ENCODE measurements around the gene TTYH3. TPM values are rescaled to one million over a fixed set of nuclear protein-coding genes. Genes with fewer than 3 reads are reported as not detected.

Gene TTYH3
- total and polyA plus RNA-seq, 2 of the 13 experiments (the other 11 are each of a cell fraction or from before 2014, with no cell fraction given), result 26.3 to 50.0 TPM

GRCh38 chr7:2621948-2622640, 9.7 kb upstream of the TTYH3 start (continued):
- TF ChIP-seq ZBTB7B (CRISPR knock-in tag; IDR thresholded peaks at IDR 0.05) (peak; percentile 93), JUND (CRISPR knock-in tag; IDR thresholded peaks at IDR 0.05) (no peak; the same call in 1 of the 2 replicates), ZNF20 (CRISPR knock-in tag; IDR thresholded peaks at IDR 0.05) (no peak), BCLAF1 (IDR thresholded peaks at IDR 0.05) (no peak), MEF2D (CRISPR knock-in tag; IDR thresholded peaks at IDR 0.05) (peak; percentile 82), ZNF770 (CRISPR knock-in tag; IDR thresholded peaks at IDR 0.05) (peak; percentile 62), E2F1 (CRISPR knock-in tag; IDR thresholded peaks at IDR 0.05) (no peak), ZNF703 (CRISPR knock-in tag; IDR thresholded peaks at IDR 0.05; ENCODE audit: borderline replicate concordance) (no peak), FOXK1 (CRISPR knock-in tag; IDR thresholded peaks at IDR 0.05; ENCODE audit: borderline replicate concordance, low read depth) (peak; percentile 64; the same call in 1 of the 2 replicates), CHD4 (IDR thresholded peaks at IDR 0.05; ENCODE audit: borderline replicate concordance, low read length) (no peak), PAX8 (CRISPR knock-in tag; IDR thresholded peaks at IDR 0.05; ENCODE audit: borderline replicate concordance) (no peak), ADNP (CRISPR knock-in tag; IDR thresholded peaks at IDR 0.05) (no peak), ZNF224 (CRISPR knock-in tag; IDR thresholded peaks at IDR 0.05) (no peak), KIAA2018 (CRISPR knock-in tag; IDR thresholded peaks at IDR 0.05; ENCODE audit: borderline replicate concordance) (no peak)

All from HepG2 (cell line).